GM21390 (cell line): ENCODE data around the gene SHPK.

Experiments
- ATAC-seq: cut with Tn5 transposase; IDR thresholded peaks from one replicate; pipeline ENCODE4 v1.9.1; 2021; ENCODE audit not compliant: unreplicated experiment

Gene SHPK

GRCh38 chr17:3635474-3636153, 436 bp downstream of the SHPK start:
- ATAC-seq = no peak

GRCh38 chr17:3632287-3632686, 3.8 kb downstream of the SHPK start:
- ATAC-seq = no peak

- no peak for ATAC-seq
Observed at GRCh38 chr17:3630781-3631180, 5.3 kb downstream of the SHPK start.

- no peak for ATAC-seq
Observed at GRCh38 chr17:3627769-3628167, 8.3 kb downstream of the SHPK start.

DNA sequence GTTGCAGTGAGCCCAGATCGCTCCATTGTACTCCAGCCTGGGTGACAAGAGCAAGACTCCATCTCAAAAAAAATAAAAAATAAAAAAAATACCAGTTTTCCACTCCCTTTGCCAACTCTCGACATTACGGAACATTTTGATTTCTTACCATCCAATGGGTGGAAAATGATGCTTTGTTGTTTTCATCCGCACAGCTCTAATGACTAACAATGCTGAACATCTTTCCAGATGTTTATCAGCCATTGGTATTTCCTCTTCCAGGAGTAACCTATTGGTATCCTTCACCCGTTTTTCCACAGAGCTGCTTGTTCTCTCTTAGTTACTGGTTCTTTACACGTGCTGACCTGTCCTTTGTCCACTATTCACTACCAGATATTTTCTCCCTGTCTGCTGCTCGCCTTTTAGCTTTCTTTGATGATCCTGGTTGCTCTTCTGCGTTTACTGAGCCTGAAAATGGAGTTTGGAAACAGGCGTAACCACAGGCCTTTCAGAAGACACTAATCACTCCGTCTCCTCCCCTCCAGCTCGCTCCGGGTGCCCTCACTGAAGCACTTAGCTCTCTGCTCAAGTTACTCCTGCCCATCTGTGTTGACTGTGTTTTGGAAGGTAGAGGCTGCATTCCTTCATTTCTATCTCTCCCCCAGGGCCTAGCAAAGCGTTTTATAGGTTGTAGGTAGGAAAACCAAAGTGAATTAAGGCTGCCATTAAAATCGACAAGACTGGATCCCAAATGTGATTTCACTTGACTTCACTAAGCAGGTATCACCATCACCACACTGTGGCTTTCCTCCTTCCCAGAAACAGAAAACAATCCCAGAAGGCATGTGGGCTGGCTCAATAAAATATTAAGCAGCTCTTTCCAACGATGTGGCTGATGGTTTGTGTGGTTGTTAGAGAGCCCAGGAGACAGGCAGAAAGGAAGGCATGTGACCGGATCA, 8.9 kb downstream of the SHPK start:
- ATAC-seq = no peak

DNA sequence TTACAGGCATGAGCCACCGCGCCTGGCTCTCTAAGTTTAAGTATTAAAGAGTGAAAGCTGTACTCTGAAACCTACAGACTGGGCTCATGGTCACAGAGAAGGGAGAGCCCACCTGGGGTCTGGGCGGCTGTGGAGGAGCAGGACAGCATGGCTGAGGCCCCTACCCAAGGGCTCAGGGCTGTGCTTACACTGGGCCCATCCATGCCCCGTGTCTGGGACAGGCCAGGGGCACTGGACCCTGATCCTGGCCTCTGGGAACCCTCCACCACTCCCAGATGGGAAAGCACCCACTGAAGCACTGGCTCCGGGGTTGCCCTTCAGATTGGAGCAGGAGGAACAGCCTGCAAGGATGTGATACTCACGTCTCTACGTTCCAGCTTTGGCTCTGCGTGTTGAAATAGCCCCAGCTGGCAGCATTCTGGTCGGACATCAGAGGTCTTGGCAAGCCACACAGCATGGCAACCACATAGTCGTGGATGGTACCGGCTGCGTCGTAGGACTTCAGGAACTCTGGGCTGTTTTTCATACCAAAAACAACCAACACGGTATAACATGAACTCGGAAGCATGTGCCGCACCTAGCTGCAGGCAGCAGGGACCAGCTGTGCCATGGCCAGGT, 13.0 kb downstream of the SHPK start:
- ATAC-seq = no peak

GRCh38 chr17:3621146-3621720, 14.8 kb downstream of the SHPK start:
- no peak for ATAC-seq

- no peak for ATAC-seq
Observed at GRCh38 chr17:3615160-3615870, 20.7 kb downstream of the SHPK start.

- no peak for ATAC-seq
Observed at GRCh38 chr17:3613124-3613523, 22.9 kb downstream of the SHPK start.

DNA sequence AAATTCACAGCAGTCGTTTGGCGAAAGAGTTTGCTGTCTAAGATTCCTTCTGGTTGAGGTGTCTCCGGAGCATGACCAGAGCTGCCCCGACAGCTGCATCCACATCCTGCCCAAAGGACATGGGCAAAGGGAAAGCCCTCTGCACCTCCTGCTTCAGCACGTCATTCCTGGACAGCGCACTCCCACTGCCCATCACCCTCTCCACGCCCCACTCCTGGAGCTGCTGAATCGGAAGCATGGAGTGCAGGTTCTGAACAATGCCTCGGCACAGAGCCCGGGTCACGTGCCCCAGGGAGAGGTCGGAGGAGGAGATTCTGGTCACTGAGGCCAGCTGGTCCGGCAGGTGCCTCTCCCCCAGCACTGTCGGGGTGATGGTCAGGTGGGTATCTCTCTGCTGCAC, 25.5 kb downstream of the SHPK start:
- no peak for ATAC-seq

GRCh38 chr17:3609689-3610088, 26.4 kb downstream of the SHPK start:
- no peak for ATAC-seq

- ATAC-seq = no peak
Observed at GRCh38 chr17:3603870-3604259, 32.2 kb downstream of the SHPK start.

- no peak for ATAC-seq
Observed at GRCh38 chr17:3603119-3603869, 32.8 kb downstream of the SHPK start.

DNA sequence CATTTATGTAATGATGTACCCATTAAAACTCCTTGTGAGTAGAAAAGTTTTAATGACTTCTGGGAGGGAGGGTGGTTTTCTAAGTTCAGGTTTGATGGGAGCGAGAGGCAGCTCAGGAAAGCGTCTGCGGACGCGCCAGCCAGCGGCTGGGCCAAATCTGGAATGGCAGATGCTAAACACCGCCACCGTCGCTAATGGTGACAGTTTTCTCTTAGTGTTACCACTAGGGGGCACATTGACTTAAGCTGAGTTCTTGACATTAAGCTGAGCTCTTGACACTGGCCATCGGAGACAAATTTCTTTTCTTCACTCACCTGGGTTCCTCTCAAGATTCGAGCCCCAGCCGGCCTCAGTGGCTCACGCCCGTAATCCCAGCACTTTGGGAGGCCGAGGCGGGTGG, 33.6 kb downstream of the SHPK start:
- ATAC-seq = no peak

DNA sequence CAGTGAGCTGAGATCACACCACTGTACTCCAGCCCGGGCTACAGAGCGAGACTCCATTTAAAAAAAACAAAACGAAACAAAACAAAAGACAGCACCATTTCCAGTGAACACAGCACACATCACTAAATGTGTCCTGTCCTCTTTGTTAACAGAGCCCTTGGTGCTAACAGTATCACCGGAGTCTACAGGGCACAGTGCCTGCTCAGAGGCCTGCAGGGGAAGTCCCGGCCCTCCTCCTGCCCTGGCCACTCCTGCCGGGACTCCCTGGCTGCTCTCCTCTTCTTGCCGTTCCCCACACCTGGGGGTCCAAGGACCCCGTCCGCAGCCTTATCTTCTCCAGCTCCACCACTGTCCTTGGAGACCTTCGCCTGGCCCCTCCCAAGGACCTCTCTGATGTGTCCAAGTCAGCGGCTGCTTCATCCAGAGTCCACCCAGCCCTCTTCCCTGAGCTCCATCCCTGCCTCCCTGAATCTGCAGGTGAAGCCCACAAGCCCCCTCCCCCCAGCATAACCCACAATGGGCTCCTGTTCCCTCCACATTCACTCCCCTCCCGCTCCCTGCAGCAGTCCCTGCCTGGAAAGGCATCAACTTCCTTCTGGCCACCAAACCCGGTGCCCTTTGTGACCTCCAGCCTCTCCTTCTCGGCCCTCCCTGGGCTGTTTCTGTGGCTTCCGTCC, 35.4 kb downstream of the SHPK start:
- no peak for ATAC-seq

DNA sequence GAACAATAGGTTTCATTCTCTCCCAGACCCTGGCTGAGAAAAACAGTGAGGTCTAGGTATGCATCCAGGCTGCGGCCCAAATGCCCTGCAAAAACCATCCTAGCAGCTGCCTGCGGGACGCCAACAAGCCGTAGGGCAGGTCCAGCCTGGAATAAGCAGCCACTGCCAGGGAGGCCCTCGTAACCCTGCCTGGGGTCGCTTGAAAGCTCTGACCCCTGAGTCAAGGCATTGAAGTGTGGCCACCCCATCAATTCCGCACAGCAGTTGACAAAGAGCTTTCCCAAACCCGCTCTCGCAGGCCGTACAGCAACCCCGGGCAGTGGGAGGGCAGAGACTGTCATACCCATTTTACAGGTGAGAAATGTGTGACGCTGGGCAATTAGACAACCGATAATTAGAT, 38.0 kb downstream of the SHPK start:
- no peak for ATAC-seq

- ATAC-seq = no peak
Observed at GRCh38 chr17:3596804-3597464, 39.1 kb downstream of the SHPK start.

DNA sequence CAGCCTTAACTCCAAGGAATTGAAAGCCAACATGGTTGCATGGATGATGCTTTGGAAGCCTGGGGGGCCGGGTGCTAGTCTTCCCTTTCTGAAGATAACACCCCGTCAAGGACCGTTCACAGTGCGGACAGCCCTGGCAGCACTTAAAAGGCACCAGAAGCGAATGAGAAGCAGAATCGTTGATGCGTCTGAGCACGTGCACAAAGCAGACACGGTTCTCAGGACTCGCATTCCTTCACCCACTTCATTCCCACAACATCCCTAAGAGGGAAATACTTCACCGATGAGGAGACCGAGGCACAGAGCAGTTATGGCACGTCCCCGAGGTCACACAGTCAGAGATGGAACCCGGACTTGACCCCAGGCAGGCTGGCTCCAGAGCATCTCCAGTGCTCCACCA, 41.1 kb downstream of the SHPK start:
- no peak for ATAC-seq
